Osteocyte (in vitro differentiated cells): Measurements from ENCODE around the gene OSBPL8. TPM values are rescaled to one million over a fixed set of nuclear protein-coding genes. Genes with fewer than 3 reads are reported as not detected.

ENCODE experiments used
- DNase-seq: peaks from one replicate; pipeline ENCODE4 v3.0.0; 2021; ENCODE audit warnings: mixed read lengths; ENCODE audit not compliant: unreplicated experiment; ENCODE audit errors: extremely low spot score
- H3K27ac Mint-ChIP-seq: one replicate; pipeline ENCODE4 v1.8.0; 2021; ENCODE audit warnings: mild to moderate bottlenecking, mixed read lengths; ENCODE audit not compliant: unreplicated experiment
- H3K27me3 Mint-ChIP-seq: one replicate; pipeline ENCODE4 v1.8.0; 2021; ENCODE audit warnings: mixed read lengths; ENCODE audit not compliant: unreplicated experiment
- H3K36me3 Mint-ChIP-seq: one replicate; pipeline ENCODE4 v1.8.0; 2021; ENCODE audit warnings: mixed read lengths; ENCODE audit not compliant: unreplicated experiment
- H3K4me1 Mint-ChIP-seq: one replicate; pipeline ENCODE4 v1.8.0; 2021; ENCODE audit warnings: mixed read lengths; ENCODE audit not compliant: unreplicated experiment
- H3K4me3 Mint-ChIP-seq: one replicate; pipeline ENCODE4 v1.8.0; 2021; ENCODE audit warnings: mild to moderate bottlenecking, moderate library complexity, mixed read lengths; ENCODE audit not compliant: unreplicated experiment
- H3K9me3 Mint-ChIP-seq: one replicate; pipeline ENCODE4 v1.8.0; 2021; ENCODE audit warnings: mixed read lengths; ENCODE audit not compliant: unreplicated experiment
- total RNA-seq: library from RNA; stranded (reverse); gene quantifications from 2 replicates; pipeline ENCODE4 v1.2.1, GENCODE V29; 2021
- TF ChIP-seq, protein P1 (sequence below): fragments of 200-600 bp; sonication (generic); IDR thresholded peaks from 2 replicates; pipeline ENCODE4 v1.5.0; 2021; ENCODE audit warnings: antibody characterized with exemption, mild to moderate bottlenecking, moderate library complexity

Gene OSBPL8
- total RNA-seq, 1 donor from 2014 or later = 87.8 TPM

DNA sequence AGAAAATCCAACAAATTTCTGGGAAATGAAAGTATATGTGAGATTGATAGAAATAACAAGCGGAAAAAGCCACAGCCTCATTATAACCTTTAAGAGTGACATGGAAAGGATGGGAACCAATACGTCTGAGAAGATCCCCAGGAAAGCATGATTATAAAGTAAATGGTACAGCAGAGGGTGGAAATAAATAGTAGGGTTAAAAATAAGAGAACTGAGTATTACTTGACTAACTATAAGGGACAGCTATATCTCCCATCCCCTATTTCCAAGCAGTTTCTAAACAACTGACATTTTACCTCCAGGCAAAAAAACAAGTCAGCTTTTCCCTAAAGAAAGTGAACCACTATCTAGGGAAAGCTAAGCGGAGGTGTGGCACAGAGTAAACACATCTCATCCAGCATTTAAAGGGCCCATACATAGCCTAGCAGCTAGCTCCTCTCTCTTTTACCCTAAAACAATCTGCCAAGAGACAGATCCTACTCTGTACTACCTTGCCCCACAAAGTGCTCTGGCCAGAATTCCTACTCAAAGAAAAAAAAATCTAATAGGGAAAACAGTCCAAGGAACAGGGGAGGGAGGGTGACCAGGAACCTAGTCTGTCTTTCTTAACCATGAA lies 11.2 kb downstream of the OSBPL8 start:
- Mint-ChIP-seq H3K27ac (peak overlapping the region; percentile 70), H3K36me3 (peaks cover 2% of the 10 kb centered on the region)

GRCh38 chr12:76547526-76547925 lies 12.0 kb downstream of the OSBPL8 start:
- no peak for DNase-seq
- no peak overlapping the region for H3K4me3 Mint-ChIP-seq
- no peak overlapping the region for H3K27ac Mint-ChIP-seq
- peaks cover 2% of the 10 kb centered on the region for H3K36me3 Mint-ChIP-seq
- TF ChIP-seq, protein P1, sequence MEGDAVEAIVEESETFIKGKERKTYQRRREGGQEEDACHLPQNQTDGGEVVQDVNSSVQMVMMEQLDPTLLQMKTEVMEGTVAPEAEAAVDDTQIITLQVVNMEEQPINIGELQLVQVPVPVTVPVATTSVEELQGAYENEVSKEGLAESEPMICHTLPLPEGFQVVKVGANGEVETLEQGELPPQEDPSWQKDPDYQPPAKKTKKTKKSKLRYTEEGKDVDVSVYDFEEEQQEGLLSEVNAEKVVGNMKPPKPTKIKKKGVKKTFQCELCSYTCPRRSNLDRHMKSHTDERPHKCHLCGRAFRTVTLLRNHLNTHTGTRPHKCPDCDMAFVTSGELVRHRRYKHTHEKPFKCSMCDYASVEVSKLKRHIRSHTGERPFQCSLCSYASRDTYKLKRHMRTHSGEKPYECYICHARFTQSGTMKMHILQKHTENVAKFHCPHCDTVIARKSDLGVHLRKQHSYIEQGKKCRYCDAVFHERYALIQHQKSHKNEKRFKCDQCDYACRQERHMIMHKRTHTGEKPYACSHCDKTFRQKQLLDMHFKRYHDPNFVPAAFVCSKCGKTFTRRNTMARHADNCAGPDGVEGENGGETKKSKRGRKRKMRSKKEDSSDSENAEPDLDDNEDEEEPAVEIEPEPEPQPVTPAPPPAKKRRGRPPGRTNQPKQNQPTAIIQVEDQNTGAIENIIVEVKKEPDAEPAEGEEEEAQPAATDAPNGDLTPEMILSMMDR = no peak
- no peaks in the 10 kb centered on the region for H3K9me3 Mint-ChIP-seq
- H3K4me1 Mint-ChIP-seq = peaks cover 39% of the 10 kb centered on the region
- no peaks in the 10 kb centered on the region for H3K27me3 Mint-ChIP-seq

More for the DNA sequence above, 11.2 kb downstream of the OSBPL8 start:
- Mint-ChIP-seq H3K4me1 (peaks cover 45% of the 10 kb centered on the region), H3K4me3 (peak overlapping the region; percentile 11), H3K27me3 (no peaks in the 10 kb centered on the region), H3K9me3 (no peaks in the 10 kb centered on the region)
- TF ChIP-seq, protein P1 = no peak
- no peak for DNase-seq

- TF ChIP-seq, protein P1 = no peak
- Mint-ChIP-seq H3K36me3 (peaks cover 2% of the 10 kb centered on the region), H3K9me3 (no peaks in the 10 kb centered on the region), H3K27me3 (no peaks in the 10 kb centered on the region), H3K27ac (no peak overlapping the region), H3K4me1 (peaks cover 37% of the 10 kb centered on the region), H3K4me3 (no peak overlapping the region)
- no peak for DNase-seq
Measured at GRCh38 chr12:76546889-76547288, 12.7 kb downstream of the OSBPL8 start.

DNA sequence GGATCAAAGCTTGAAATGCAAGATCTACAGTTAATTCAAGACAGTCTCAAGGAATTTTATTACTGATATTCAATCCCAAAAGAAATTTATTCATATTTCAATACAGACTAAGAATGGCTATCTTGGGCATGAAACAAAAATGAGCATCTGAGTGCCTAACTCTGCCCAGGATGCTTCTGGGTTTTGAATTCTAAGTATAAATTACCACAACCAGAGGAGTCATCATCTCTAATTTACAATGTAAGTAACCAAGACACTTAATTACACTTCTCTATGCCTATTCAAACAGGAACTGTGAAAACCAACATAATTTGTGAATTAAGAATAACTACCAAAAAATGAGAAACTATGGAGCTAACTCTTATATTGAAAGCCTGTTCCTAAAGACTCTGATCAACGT lies 14.1 kb downstream of the OSBPL8 start:
- Mint-ChIP-seq H3K27me3 (no peaks in the 10 kb centered on the region), H3K27ac (no peak overlapping the region), H3K4me1 (peaks cover 31% of the 10 kb centered on the region), H3K36me3 (peaks cover 2% of the 10 kb centered on the region), H3K9me3 (no peaks in the 10 kb centered on the region), H3K4me3 (no peak overlapping the region)
- no peak for DNase-seq
- TF ChIP-seq, protein P1 = no peak

DNA sequence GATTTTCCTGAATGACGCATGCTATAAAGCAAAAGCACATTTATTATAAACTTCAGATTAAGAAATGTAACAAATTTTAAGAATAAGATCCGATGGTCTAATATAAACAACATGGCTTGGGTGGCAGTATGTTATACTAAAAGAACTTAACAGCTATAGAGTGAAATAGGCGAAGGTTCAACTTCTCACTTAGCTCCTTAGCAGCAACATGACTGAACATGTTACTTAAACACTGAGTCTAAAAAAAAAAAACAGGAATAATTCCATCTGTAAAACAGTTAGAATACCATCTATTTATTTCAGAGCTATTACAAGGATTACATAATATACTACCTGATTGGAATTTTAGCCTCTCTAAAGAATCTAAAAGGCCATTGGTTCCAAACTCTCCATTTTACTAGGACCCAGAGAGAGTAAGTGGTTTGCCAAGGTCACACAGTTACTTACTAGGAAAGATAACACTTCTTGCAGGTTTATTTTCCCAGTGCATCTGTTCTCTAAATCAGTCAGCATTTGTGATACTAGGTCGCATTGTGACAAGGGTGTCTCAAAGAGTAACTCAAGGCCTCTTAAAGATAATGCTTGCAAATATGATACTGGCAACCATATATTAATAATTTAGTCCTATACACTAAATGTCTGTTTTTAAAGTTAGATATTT lies 14.8 kb downstream of the OSBPL8 start:
- Mint-ChIP-seq H3K9me3 (no peaks in the 10 kb centered on the region), H3K4me3 (no peak overlapping the region), H3K27ac (no peak overlapping the region), H3K36me3 (peaks cover 1% of the 10 kb centered on the region), H3K4me1 (peaks cover 34% of the 10 kb centered on the region), H3K27me3 (no peaks in the 10 kb centered on the region)
- TF ChIP-seq, protein P1 = no peak
- no peak for DNase-seq
